Sigmoid colon (tissue), 7 donors: Measurements from ENCODE around the gene HKDC1. TPM values are rescaled to one million over a fixed set of nuclear protein-coding genes. Genes with fewer than 3 reads are reported as not detected.

ENCODE experiments used
- DNase-seq: peaks from one replicate; pipeline ENCODE4 v3.0.0-alpha.2; 2019
- H3K27ac ChIP-seq, 4 donors: fragments of 200-600 bp; sonication (generic); one replicate each; pipeline ENCODE4 v1.5.1; 2016 to 2019; ENCODE audit warnings: mild to moderate bottlenecking in 1 of 4
- H3K27me3 ChIP-seq, 3 donors: fragments of 200-600 bp; sonication (generic); one replicate each; pipeline ENCODE4 v1.5.1; 2019; ENCODE audit warnings: mild to moderate bottlenecking in 1 of 3
- H3K36me3 ChIP-seq, 4 donors: fragments of 200-600 bp; sonication (generic); one replicate each; pipeline ENCODE4 v1.5.1; 2016 to 2019
- H3K4me1 ChIP-seq, 4 donors: fragments of 200-600 bp; sonication (generic); one replicate each; pipeline ENCODE4 v1.5.1; 2017 to 2019
- H3K4me3 ChIP-seq, 4 donors: fragments of 200-600 bp; sonication (generic); one replicate each; pipeline ENCODE4 v1.5.1; 2017 to 2019; ENCODE audit warnings: mild to moderate bottlenecking in 2 of 4, moderate library complexity in 1 of 4
- H3K9me3 ChIP-seq, 4 donors: fragments of 200-600 bp in 3 of 4; sonication (generic) in 3 of 4; one replicate each; pipeline versions ENCODE4 v1.5.1 to v1.6.1; 2013 to 2019
- EP300 ChIP-seq, 4 donors: sonication (generic); formaldehyde crosslinking; IDR thresholded peaks; one replicate each; pipeline ENCODE4 v1.6.1; 2017; ENCODE audit warnings: antibody characterized with exemption in 4 of 4
- POLR2A ChIP-seq, 2 donors: fragments of 450-650 bp; IDR thresholded peaks; one replicate each; pipeline ENCODE4 v1.6.1; 2016; ENCODE audit warnings: antibody characterized with exemption in 2 of 2, mild to moderate bottlenecking in 2 of 2, moderate library complexity in 2 of 2
- POLR2AphosphoS5 ChIP-seq, 4 donors: sonication (generic); formaldehyde crosslinking; IDR thresholded peaks; one replicate each; pipeline ENCODE4 v1.6.1; 2017; ENCODE audit warnings: antibody characterized with exemption in 4 of 4
- WGBS, 2 donors: extraction: QIAGEN DNeasy Blood & Tissue Kit; methylation state at CpG; one replicate each; pipeline ENCODE4 v1.1.7; 2013; 5-methylcytosine and 5-hydroxymethylcytosine counted together
- intact Hi-C: fragments of 100-400 bp; cut with DNase I; formaldehyde crosslinking; loops from one replicate; pipeline ENCODE4 v1.15.1; 2023
- polyA plus RNA-seq, 3 donors: library from polyadenylated mRNA; stranded (reverse); fragments of 200-250 nt; gene quantifications; one replicate each; pipeline ENCODE4 v1.2.3, GENCODE V29; 2013
- total RNA-seq, 4 donors: library from RNA; depleted of rRNA; stranded (reverse); fragments of >200 nt; gene quantifications; one replicate each; pipeline ENCODE4 v1.1.0, GENCODE V29; 2016
- TF ChIP-seq, protein P1 (sequence below), 4 experiments: fragments of 450-650 bp in 3 of 4; fragments of 200-600 bp in 1 of 4; IDR thresholded peaks; one replicate each; pipeline ENCODE4 v1.5.1; 2016 to 2019; ENCODE audit warnings: antibody characterized with exemption in 4 of 4, mild to moderate bottlenecking in 3 of 4, moderate library complexity in 2 of 4
- donor health status: healthy with polysubstance abuse.
- donor health status: Bipolar disorder and iron deficiency.
- donor health status: healthy.

The HKDC1 gene
- total and polyA plus RNA-seq, 7 donors: 8.4 to 33.3 (median 19.2) TPM; not detected in 4

DNA sequence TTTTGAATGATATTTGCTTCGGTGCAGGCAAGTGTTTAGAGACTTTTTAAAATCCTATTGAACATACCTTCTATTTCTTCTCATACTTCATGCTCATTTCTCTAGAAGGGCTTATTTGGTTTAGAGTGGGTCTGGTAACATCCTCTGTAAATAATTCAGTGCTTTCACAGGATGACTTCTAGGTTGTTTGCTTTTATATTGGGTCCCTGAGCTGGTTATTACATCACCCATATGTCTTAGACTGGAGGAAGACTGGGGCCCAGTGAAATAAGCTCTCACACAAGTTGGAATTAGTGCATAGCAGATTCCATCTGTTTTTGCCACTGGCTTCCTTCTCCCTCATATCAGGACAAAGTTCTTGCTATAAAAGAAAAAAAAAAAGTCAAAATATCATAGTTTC lies 33.6 kb upstream of the HKDC1 start:
- WGBS, 2 donors: 94 to 95% methylated on average over 1 of the region's 1 CpG
- no peak overlapping the region for H3K4me3 ChIP-seq
- intact Hi-C loops: loop anchor here (10.0 kb wide), 1 partner anchor 202 kb away; the partner anchor contains the start of gene KIFBP
- no peak overlapping the region for H3K27ac ChIP-seq
- H3K9me3 ChIP-seq: no peaks in the 10 kb centered on the region
- no peaks in the 10 kb centered on the region for H3K27me3 ChIP-seq
- TF ChIP-seq, protein P1, sequence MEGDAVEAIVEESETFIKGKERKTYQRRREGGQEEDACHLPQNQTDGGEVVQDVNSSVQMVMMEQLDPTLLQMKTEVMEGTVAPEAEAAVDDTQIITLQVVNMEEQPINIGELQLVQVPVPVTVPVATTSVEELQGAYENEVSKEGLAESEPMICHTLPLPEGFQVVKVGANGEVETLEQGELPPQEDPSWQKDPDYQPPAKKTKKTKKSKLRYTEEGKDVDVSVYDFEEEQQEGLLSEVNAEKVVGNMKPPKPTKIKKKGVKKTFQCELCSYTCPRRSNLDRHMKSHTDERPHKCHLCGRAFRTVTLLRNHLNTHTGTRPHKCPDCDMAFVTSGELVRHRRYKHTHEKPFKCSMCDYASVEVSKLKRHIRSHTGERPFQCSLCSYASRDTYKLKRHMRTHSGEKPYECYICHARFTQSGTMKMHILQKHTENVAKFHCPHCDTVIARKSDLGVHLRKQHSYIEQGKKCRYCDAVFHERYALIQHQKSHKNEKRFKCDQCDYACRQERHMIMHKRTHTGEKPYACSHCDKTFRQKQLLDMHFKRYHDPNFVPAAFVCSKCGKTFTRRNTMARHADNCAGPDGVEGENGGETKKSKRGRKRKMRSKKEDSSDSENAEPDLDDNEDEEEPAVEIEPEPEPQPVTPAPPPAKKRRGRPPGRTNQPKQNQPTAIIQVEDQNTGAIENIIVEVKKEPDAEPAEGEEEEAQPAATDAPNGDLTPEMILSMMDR (IDR thresholded peaks at IDR 0.05): no peak
- TF ChIP-seq POLR2AphosphoS5 (IDR thresholded peaks at IDR 0.05): no peak
- no peak for TF ChIP-seq POLR2A (IDR thresholded peaks at IDR 0.05)
- TF ChIP-seq EP300 (IDR thresholded peaks at IDR 0.05): no peak
- H3K4me1 ChIP-seq: peaks cover 0 to 13% (median 11%) of the 10 kb centered on the region in 4 donors
- no peak for DNase-seq
- H3K36me3 ChIP-seq: peaks cover 1 to 64% (median 23%) of the 10 kb centered on the region in 4 donors

DNA sequence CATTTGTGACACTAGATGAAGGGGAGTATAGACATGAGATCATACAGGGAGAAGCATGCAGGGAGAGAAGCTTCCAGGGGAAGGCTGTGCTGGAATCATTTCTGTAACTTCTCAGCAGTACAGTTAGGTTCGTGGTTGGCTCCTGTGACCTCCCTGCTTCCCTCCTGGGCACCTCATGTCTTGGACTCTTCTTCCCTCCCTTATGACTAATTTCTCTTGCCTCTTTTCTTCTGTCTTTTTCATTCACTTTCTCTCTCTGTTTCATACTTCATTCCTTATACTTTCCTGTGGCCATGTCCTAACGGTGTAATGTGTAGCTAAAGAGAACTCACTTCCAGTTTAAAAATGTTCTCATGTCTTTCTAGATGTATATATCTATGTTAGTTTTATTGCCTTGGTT lies 19.1 kb upstream of the HKDC1 start:
- H3K27ac ChIP-seq: no peak overlapping the region
- no peaks in the 10 kb centered on the region for H3K4me1 ChIP-seq
- intact Hi-C loops: no loop called here
- no peaks in the 10 kb centered on the region for H3K27me3 ChIP-seq
- no peak overlapping the region for H3K4me3 ChIP-seq
- WGBS, 2 donors: 86 to 87% methylated on average over 2 of the region's 2 CpGs
- peaks cover 24 to 100% (median 40%) of the 10 kb centered on the region in 4 donors for H3K36me3 ChIP-seq
- DNase-seq: no peak
- TF ChIP-seq POLR2AphosphoS5 (IDR thresholded peaks at IDR 0.05): no peak
- TF ChIP-seq POLR2A (IDR thresholded peaks at IDR 0.05): no peak
- TF ChIP-seq EP300 (IDR thresholded peaks at IDR 0.05): no peak
- TF ChIP-seq, protein P1 (IDR thresholded peaks at IDR 0.05): no peak
- H3K9me3 ChIP-seq: no peaks in the 10 kb centered on the region

DNA sequence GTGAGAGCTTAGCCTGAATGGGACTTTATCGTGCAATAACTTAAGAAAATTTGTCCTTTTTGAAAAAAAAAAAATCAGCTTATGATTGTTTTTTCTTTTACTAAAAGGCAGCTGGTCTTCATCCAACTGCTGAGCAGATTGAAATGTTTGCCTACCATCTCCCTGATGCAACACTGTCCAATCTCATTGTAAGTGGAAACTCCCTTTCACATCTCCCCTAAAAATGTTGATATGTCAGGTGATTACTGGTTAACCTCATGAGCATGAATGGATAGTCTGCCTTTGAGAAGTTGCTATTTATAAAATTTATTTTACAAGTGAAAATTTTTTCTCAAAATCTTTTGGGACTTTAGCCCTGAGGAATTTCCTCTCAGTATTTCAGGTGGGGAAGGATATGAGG lies 17.8 kb upstream of the HKDC1 start:
- H3K27me3 ChIP-seq: no peaks in the 10 kb centered on the region
- TF ChIP-seq POLR2AphosphoS5 (IDR thresholded peaks at IDR 0.05) (no peak), EP300 (IDR thresholded peaks at IDR 0.05) (no peak), POLR2A (IDR thresholded peaks at IDR 0.05) (no peak)
- TF ChIP-seq, protein P1 (IDR thresholded peaks at IDR 0.05): no peak
- no peaks in the 10 kb centered on the region for H3K4me1 ChIP-seq
- WGBS, 2 donors: 91 to 93% methylated on average over 1 of the region's 1 CpG
- H3K27ac ChIP-seq: no peak overlapping the region
- H3K36me3 ChIP-seq: peaks cover 27 to 100% (median 42%) of the 10 kb centered on the region in 4 donors
- intact Hi-C loops: no loop called here
- DNase-seq: no peak
- no peak overlapping the region for H3K4me3 ChIP-seq
- H3K9me3 ChIP-seq: no peaks in the 10 kb centered on the region

DNA sequence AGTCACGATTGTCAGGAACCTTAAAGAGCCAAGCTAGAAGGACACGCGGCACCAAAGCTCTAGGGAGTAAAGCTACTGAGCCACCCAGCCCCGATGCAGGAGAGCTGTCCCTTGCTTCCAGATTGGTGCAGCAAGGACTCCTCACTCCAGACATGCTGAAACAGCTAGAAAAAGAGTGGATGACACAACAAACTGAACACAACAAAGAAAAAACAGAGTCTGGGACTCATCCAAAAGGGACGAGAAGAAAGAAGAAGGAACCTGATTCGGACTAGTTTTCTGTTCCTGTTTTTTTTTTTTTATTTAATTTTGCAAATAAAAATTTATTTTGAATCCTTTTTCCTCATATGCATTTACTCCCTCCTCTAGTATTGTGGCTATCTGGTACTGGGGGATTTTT lies 11.4 kb upstream of the HKDC1 start:
- intact Hi-C loops: no loop called here
- DNase-seq: no peak
- H3K4me1 ChIP-seq: no peaks in the 10 kb centered on the region
- TF ChIP-seq POLR2AphosphoS5 (IDR thresholded peaks at IDR 0.05) (no peak), POLR2A (IDR thresholded peaks at IDR 0.05) (no peak), EP300 (IDR thresholded peaks at IDR 0.05) (no peak)
- TF ChIP-seq, protein P1 (IDR thresholded peaks at IDR 0.05): no peak
- H3K36me3 ChIP-seq: peaks cover 18 to 56% (median 29%) of the 10 kb centered on the region in 4 donors
- H3K9me3 ChIP-seq: no peaks in the 10 kb centered on the region
- 89 to 93% methylated on average over 6 of the region's 6 CpGs for WGBS, 2 donors
- H3K27ac ChIP-seq: no peak overlapping the region
- no peaks in the 10 kb centered on the region for H3K27me3 ChIP-seq
- H3K4me3 ChIP-seq: no peak overlapping the region
